ENCODE data around the gene VANGL1. TPM values are rescaled to one million over a fixed set of nuclear protein-coding genes. Genes with fewer than 3 reads are reported as not detected.

VANGL1 gene
- total and polyA plus RNA-seq, 2 of the 8 experiments (the other 6 are each of a cell fraction or from before 2014, with no cell fraction given) = 9.4 to 13.4 TPM

DNA sequence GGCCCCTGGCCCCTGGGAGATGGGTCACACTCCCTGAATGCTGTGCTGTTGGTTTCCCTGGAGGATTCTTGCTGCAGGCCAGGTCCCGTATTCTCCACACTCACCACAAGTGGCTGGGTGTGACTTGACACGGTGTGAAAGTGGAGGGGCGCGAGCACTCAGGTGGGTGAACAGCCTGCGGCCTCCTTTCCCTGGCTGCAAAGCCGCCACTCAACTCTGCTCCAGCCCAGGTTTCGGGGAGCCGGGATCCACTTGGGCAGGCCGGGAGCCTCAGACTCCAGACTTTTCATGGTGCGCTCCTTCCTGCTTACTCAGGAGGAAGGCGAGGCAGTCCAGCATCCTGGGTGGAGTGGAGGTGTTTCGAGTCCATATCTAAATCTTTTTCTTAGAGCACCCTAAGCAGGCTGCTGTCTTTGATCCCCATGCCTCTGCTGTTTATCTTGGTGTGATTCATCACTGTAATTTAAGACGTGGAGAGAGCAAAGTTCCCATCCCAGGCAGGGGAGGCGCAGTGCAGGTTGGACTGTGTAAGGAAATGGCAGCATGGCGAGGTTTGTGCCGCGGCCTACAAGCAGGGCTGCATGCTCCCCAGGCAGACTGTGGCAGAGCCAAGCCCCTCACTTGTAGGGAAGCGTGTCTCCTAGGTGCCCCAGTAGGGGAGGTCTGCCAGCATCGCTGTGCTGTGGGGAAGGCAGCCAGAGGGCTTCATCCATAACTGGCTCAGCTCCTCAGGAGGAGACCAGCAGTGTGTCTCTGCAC, 29.6 kb downstream of the VANGL1 start:
- Histone ChIP-seq H3K23ac (ENCODE audit: insufficient read length) (no peak overlapping the region), H3K9me3 (ENCODE audit: insufficient read depth in 2 of 2, low read depth in 1 of 2, low read length in 1 of 2) (no peaks in the 10 kb centered on the region), H3K4me1 (replicated peaks in 1 of 4; ENCODE audit: control insufficient read depth in 3 of 4, insufficient read depth in 4 of 4, low read length in 3 of 4) (no peaks in the 10 kb centered on the region), H4K5ac (ENCODE audit: insufficient read length, low read depth, low read length) (no peak overlapping the region), H3K27me3 (replicated peaks in 1 of 4; ENCODE audit: control insufficient read depth in 3 of 4, extremely low read depth in 1 of 4, insufficient read depth in 3 of 4, low read length in 3 of 4) (no peaks in the 10 kb centered on the region), H3K79me1 (ENCODE audit: low read depth, low read length) (0 out of 2 replicates have a peak, but pooled peaks cover 2% of the 10 kb centered on the region), H3K14ac (ENCODE audit: insufficient read length) (no peak overlapping the region), H2BK20ac (ENCODE audit: low read length) (no peak overlapping the region), H4K8ac (ENCODE audit: extremely low read depth, insufficient read depth, low read length) (no peak overlapping the region), H3K4me2 (ENCODE audit: insufficient read depth in 1 of 2, low read depth in 2 of 2, low read length in 2 of 2) (no peak overlapping the region), H2AK5ac (ENCODE audit: low read depth, low read length) (no peak overlapping the region), H3K36me3 (ENCODE audit: control insufficient read depth in 2 of 4, insufficient read depth in 4 of 4, low read length in 3 of 4) (peaks cover 0 to 7% (median 3%) of the 10 kb centered on the region in 4 experiments; a peak in 5 of 8 replicates), H3K27ac (ENCODE audit: low read depth, low read length) (no peak overlapping the region), H3K23me2 (ENCODE audit: low read depth, low read length) (no peaks in the 10 kb centered on the region), H2BK15ac (ENCODE audit: low read length) (no peak overlapping the region), H4K91ac (replicated peaks; ENCODE audit: insufficient read length, low read length) (no peak overlapping the region), H2BK12ac (ENCODE audit: low read depth, low read length) (no peak overlapping the region), H2BK120ac (replicated peaks; ENCODE audit: low read depth, low read length) (no peak overlapping the region), H3K4me3 (ENCODE audit: extremely low read depth in 1 of 4, insufficient read depth in 2 of 4, low read depth in 3 of 4, low read length in 4 of 4) (no peak overlapping the region), H3K79me2 (ENCODE audit: control insufficient read depth in 1 of 2, insufficient read depth in 2 of 2, low read length in 2 of 2) (no peaks in the 10 kb centered on the region; a peak in 1 of 4 replicates), H4K20me1 (replicated peaks in 1 of 2; ENCODE audit: control insufficient read depth in 1 of 2, insufficient read depth in 2 of 2, low read length in 2 of 2) (no peaks in the 10 kb centered on the region), H3K9ac (replicated peaks in 1 of 4; ENCODE audit: extremely low read depth in 1 of 4, low read depth in 3 of 4, low read length in 3 of 4) (no peak overlapping the region), H3K18ac (ENCODE audit: extremely low read depth, low read length) (no peak overlapping the region), H3K4ac (replicated peaks; ENCODE audit: insufficient read length, low read depth, low read length) (no peak overlapping the region), H3K56ac (replicated peaks; ENCODE audit: insufficient read length, low read depth, low read length) (no peak overlapping the region), H2BK5ac (ENCODE audit: low read depth, low read length) (no peak overlapping the region; the same call in 1 of the 2 replicates), H2AFZ (ENCODE audit: low read length) (no peak overlapping the region)
- TF ChIP-seq SP4 (IDR thresholded peaks at IDR 0.05; ENCODE audit: low read length) (no peak), SP2 (IDR thresholded peaks at IDR 0.05; ENCODE audit: low read length) (no peak), BCL11A (IDR thresholded peaks at IDR 0.05; ENCODE audit: low read depth in 2 of 2, low read length in 2 of 2) (no peak), MAFK (IDR thresholded peaks at IDR 0.05; ENCODE audit: low read depth, low read length) (no peak), SP1 (IDR thresholded peaks at IDR 0.05; ENCODE audit: low read depth, low read length) (no peak), SAP30 (IDR thresholded peaks at IDR 0.05; ENCODE audit: insufficient read depth, insufficient replicate concordance, low read length) (no peak), TBP (IDR thresholded peaks at IDR 0.05; ENCODE audit: low read depth, low read length) (no peak), CHD2 (IDR thresholded peaks at IDR 0.05; ENCODE audit: low read length) (no peak), RFX5 (IDR thresholded peaks at IDR 0.05; ENCODE audit: borderline replicate concordance, low read depth, low read length) (no peak), SRF (IDR thresholded peaks at IDR 0.05; ENCODE audit: low read depth, low read length) (no peak), EP300 (IDR thresholded peaks at IDR 0.05; ENCODE audit: borderline replicate concordance in 1 of 2, low read depth in 2 of 2, low read length in 2 of 2) (no peak), CTBP2 (IDR thresholded peaks at IDR 0.05; ENCODE audit: borderline replicate concordance, insufficient read depth, insufficient read length, low read length) (no peak)
- FAIRE-seq (no peak), DNase-seq (ENCODE audit: low read depth in 1 of 2, low spot score in 2 of 2) (no peak)
- POLR2A ChIA-PET (ENCODE audit: partially characterized antibody) = interaction anchor here (0.8 to 1.3 kb wide), 4 partner anchors 8 to 82 kb away, joined by 3 read pairs; no protein-coding TSS in a partner anchor
- whole genome bisulfite sequencing, 2 experiments (ENCODE audit: extremely low coverage in 1 of 2, insufficient coverage in 1 of 2, insufficient read length in 1 of 2, insufficient replicate concordance in 2 of 2, low coverage in 1 of 2, low lambda C conversion rate in 2 of 2, missing lambda C conversion rate in 1 of 2) = 95% methylated on average over 18 of the region's 19 CpGs; no CpG with 5 or more reads in 1 of the 2 experiments
- CTCF ChIA-PET (ENCODE audit: partially characterized antibody) = interaction anchor here (1.8 to 2.5 kb wide), 2 partner anchors 8 to 62 kb away, joined by 5 to 17 read pairs; no protein-coding TSS in a partner anchor

All from H1 (cell line).